GM12878 (cell line): ENCODE results near the gene RBM12. TPM values are rescaled to one million over a fixed set of nuclear protein-coding genes. Genes with fewer than 3 reads are reported as not detected.

Experiments
- ATAC-seq: fragments of 200-7000 bp; cut with Tn5 transposase; 3 replicates; pipeline ENCODE4 v1.9.1; 2020; ENCODE audit warnings: mild to moderate bottlenecking, moderate library complexity
- BruUV-seq: library from RNA; stranded (reverse); fragments of 400-500 nt; replicated peaks from 2 replicates; lab custom pipeline; 2021; lab: Mats Ljungman, UMichigan
- CTCF ChIA-PET: fragments of 300-600 bp; sonication (Branson Sonifier 250); formaldehyde crosslinking; extraction: SDS; loops from one replicate; lab custom pipeline; 2021; ENCODE audit warnings: inconsistent platforms; lab: Yijun Ruan, JAX
- POLR2A ChIA-PET: fragments of 350-600 bp; formaldehyde crosslinking; extraction: SDS; loops from one replicate; lab custom pipeline; 2021; ENCODE audit warnings: inconsistent platforms; lab: Charles Lee
- RAD21 ChIA-PET: fragments of 300-600 bp; sonication (Branson Sonifier 250); formaldehyde crosslinking; loops from one replicate; lab custom pipeline; 2023; ENCODE audit warnings: antibody characterized with exemption; ENCODE audit not compliant: unreplicated experiment; lab: Charles Lee
- SMC1A ChIA-PET: fragments of 300-600 bp; sonication (Branson Sonifier 250); formaldehyde crosslinking; loops from one replicate; lab custom pipeline; 2023; ENCODE audit not compliant: unreplicated experiment, uncharacterized antibody; lab: Charles Lee
- DNase-seq: peaks from one replicate; pipeline ENCODE4 v3.0.0-alpha.2; 2011; ENCODE audit warnings: low read depth, low spot score
- FAIRE-seq: peaks from 3 replicates; lab custom pipeline; 2011; peaks lifted over from hg19 to GRCh38; lab: Jason Lieb, UNC
- H2AFZ ChIP-seq: 2 replicates; pipeline ENCODE4 v1.6.0; 2011; ENCODE audit warnings: low read depth, low read length, control low read depth; ENCODE audit not compliant: control insufficient read depth
- H3K27ac ChIP-seq: 2 replicates; pipeline ENCODE4 v1.5.1; 2011; ENCODE audit warnings: control low read depth; ENCODE audit not compliant: control insufficient read depth, insufficient read depth
- H3K27me3 ChIP-seq, 2 experiments: replicated peaks in 1 of 2; 2 replicates each; pipeline versions ENCODE4 v1.6.0 to v1.6.1; 2011; ENCODE audit warnings: low read length in 1 of 2; ENCODE audit not compliant: control insufficient read depth in 2 of 2, insufficient read depth in 2 of 2
- H3K36me3 ChIP-seq, 2 experiments: 2 replicates each; pipeline ENCODE4 v1.5.1; 2011; ENCODE audit warnings: low read length in 1 of 2; ENCODE audit not compliant: control insufficient read depth in 2 of 2, insufficient read depth in 2 of 2
- H3K4me1 ChIP-seq: 2 replicates; pipeline ENCODE4 v1.6.1; 2011; ENCODE audit warnings: mild to moderate bottlenecking, low read length, moderate library complexity, mixed read lengths; ENCODE audit not compliant: control insufficient read depth, insufficient read depth
- H3K4me2 ChIP-seq: 2 replicates; pipeline ENCODE4 v1.6.0; 2011; ENCODE audit warnings: control low read depth; ENCODE audit not compliant: control insufficient read depth, insufficient read depth
- H3K4me3 ChIP-seq: fragments of 200-600 bp; sonication (generic); 2 replicates; pipeline ENCODE4 v1.5.1; 2016
- H3K79me2 ChIP-seq: 2 replicates; pipeline ENCODE4 v1.6.0; 2011; ENCODE audit warnings: low read length; ENCODE audit not compliant: control insufficient read depth, insufficient read depth
- H3K9ac ChIP-seq: 2 replicates; pipeline ENCODE4 v1.8.0; 2011; ENCODE audit warnings: low read length, control low read depth, mixed read lengths; ENCODE audit not compliant: control insufficient read depth, insufficient read depth
- H3K9me3 ChIP-seq: replicated peaks from 3 replicates; pipeline ENCODE4 v1.5.1; 2011; ENCODE audit warnings: mild to moderate bottlenecking, low read length; ENCODE audit not compliant: control insufficient read depth, insufficient read depth
- H4K20me1 ChIP-seq: 2 replicates; pipeline ENCODE4 v1.6.0; 2011; ENCODE audit not compliant: control insufficient read depth, insufficient read depth
- CEBPB ChIP-seq, 2 experiments: fragments of 150-350 bp in 1 of 2; IDR thresholded peaks; 2 replicates each; pipeline ENCODE4 v1.6.1; 2012 to 2014; ENCODE audit warnings: low read depth in 2 of 2, low read length in 2 of 2, borderline replicate concordance in 1 of 2, inconsistent platforms in 1 of 2
- E2F8 ChIP-seq: fragments of 450-650 bp; IDR thresholded peaks from 2 replicates; pipeline ENCODE4 v1.6.1; 2018; ENCODE audit warnings: mild to moderate bottlenecking, low read depth, moderate library complexity; ENCODE audit not compliant: partially characterized antibody
- IKZF2 ChIP-seq, 2 experiments: fragments of 450-650 bp; IDR thresholded peaks; 2 replicates each; pipeline ENCODE4 v1.6.1; 2017; ENCODE audit warnings: mild to moderate bottlenecking in 2 of 2, moderate library complexity in 2 of 2
- JUND ChIP-seq: IDR thresholded peaks from 2 replicates; pipeline ENCODE4 v1.6.1; 2012; ENCODE audit warnings: low read depth, mild to moderate bottlenecking, low read length, improper control_type of control experiment, moderate library complexity
- RUNX3 ChIP-seq: IDR thresholded peaks from 2 replicates; pipeline ENCODE4 v1.6.1; 2012; ENCODE audit warnings: low read length, inconsistent platforms
- SIN3A ChIP-seq: IDR thresholded peaks from 2 replicates; pipeline ENCODE4 v1.6.1; 2012; ENCODE audit warnings: low read depth, low read length, improper control_type of control experiment
- WGBS: methylation state at CpG from one replicate; pipeline ENCODE4 v1.1.6; 2016; ENCODE audit warnings: low lambda C conversion rate; ENCODE audit not compliant: insufficient replicate concordance, insufficient coverage; ENCODE audit errors: missing lambda C conversion rate; 5-methylcytosine and 5-hydroxymethylcytosine counted together
- in situ Hi-C: fragments of 300-500 bp; cut with MboI; formaldehyde crosslinking; loops from 9 replicates; pipeline ENCODE4 v1.14.3; 2018; ENCODE audit warnings: mixed read lengths
- intact Hi-C: fragments of 100-400 bp; cut with micrococcal nuclease; formaldehyde crosslinking; loops from one replicate; pipeline ENCODE4 v1.14.2; 2022; ENCODE audit not compliant: unreplicated experiment
- polyA plus RNA-seq, 11 experiments: library from polyadenylated mRNA; depleted of rRNA in 4 of 11; unstranded in 6 of 11; stranded (reverse) in 5 of 11; fragments of >200 nt; fragmentation: Nextera tagmentation in 4 of 11; fragmentation: Illumina TruSeq in 1 of 11; extraction: Ambion mirVana in 4 of 11; extraction: Trizol in 1 of 11; gene quantifications; 1 replicate in 1 of 11; 2 replicates in 10 of 11; pipeline versions ENCODE4 v1.2.1 to v1.2.3, GENCODE V29; 2011 to 2016; ENCODE audit warnings: inconsistent platforms in 2 of 11, missing spikeins in 2 of 11, low read depth in 1 of 11
- total RNA-seq, 4 experiments: library from RNA; depleted of rRNA in 3 of 4; stranded (reverse); fragments of >200 nt in 3 of 4; fragmentation: Illumina TruSeq in 1 of 4; extraction: Trizol in 1 of 4; gene quantifications; 2 replicates each; pipeline versions ENCODE4 v1.2.1 to v1.2.3, GENCODE V29; 2013 to 2021

The RBM12 gene
- total and polyA plus RNA-seq, 10 of the 15 experiments (the other 5 are each of a cell fraction or from before 2014, with no cell fraction given): 4.7 to 153 (median 58.5) TPM

- H2AFZ ChIP-seq: no peak overlapping the region
- TF ChIP-seq CEBPB (IDR thresholded peaks at IDR 0.05; ENCODE audit: borderline replicate concordance in 1 of 2, low read depth in 2 of 2, low read length in 2 of 2) (no peak), IKZF2 (IDR thresholded peaks at IDR 0.05) (peak in 1 of 2 experiments; percentile 9; a peak in 2 of 4 replicates), SIN3A (peak; percentile 55; the same call in 1 of the 2 replicates), RUNX3 (peak; percentile 60; the same call in 1 of the 2 replicates), JUND (no peak), E2F8 (no peak)
- WGBS: 13% methylated on average over 2 of the region's 2 CpGs
- CTCF ChIA-PET: interaction anchor here (1.0 to 5.8 kb wide), 4 partner anchors 17 to 54 kb away, joined by 3 to 31 read pairs (median 4); no protein-coding TSS in a partner anchor
- ATAC-seq (no peak), FAIRE-seq (no peak), DNase-seq (no peak)
- SMC1A ChIA-PET: interaction anchor here (0.7 to 4.8 kb wide), 7 partner anchors 13 to 233 kb away, joined by 3 to 28 read pairs (median 4); no protein-coding TSS in a partner anchor
- no TSS peak for BruUV-seq
- no peaks in the 10 kb centered on the region for H3K9me3 ChIP-seq
- POLR2A ChIA-PET: interaction anchor here (0.6 to 1.2 kb wide), 3 partner anchors 44 to 171 kb away, joined by 3 to 5 read pairs (median 5); no protein-coding TSS in a partner anchor
- H3K79me2 ChIP-seq: peaks cover 89% of the 10 kb centered on the region
- RAD21 ChIA-PET: interaction anchor here (0.5 to 4.5 kb wide), 4 partner anchors 9 to 383 kb away, joined by 3 to 29 read pairs (median 3); partner anchors contain the start of gene SCAND1
- no peaks in the 10 kb centered on the region for H3K27me3 ChIP-seq
- peak overlapping the region; percentile 98 for H3K4me2 ChIP-seq
- in situ Hi-C loops (no loop called here), intact Hi-C loops (no loop called here)
- peaks cover 0 to 7% of the 10 kb centered on the region in 2 experiments; a peak in 1 of 4 replicates for H3K36me3 ChIP-seq
- peak overlapping the region; percentile 5; the same call in 1 of the 2 replicates for H3K9ac ChIP-seq
- peaks cover 10% of the 10 kb centered on the region for H3K4me1 ChIP-seq
- H3K27ac ChIP-seq: peak overlapping the region; percentile 46; the same call in 1 of the 2 replicates
- peak overlapping the region; percentile 59; the same call in 1 of the 2 replicates for H3K4me3 ChIP-seq
- peaks cover 13% of the 10 kb centered on the region for H4K20me1 ChIP-seq
Measured at GRCh38 chr20:35661053-35661452, 3.6 kb downstream of the RBM12 start.
